ENCODE measurements around the gene ARL6.

Gene ARL6

DNA sequence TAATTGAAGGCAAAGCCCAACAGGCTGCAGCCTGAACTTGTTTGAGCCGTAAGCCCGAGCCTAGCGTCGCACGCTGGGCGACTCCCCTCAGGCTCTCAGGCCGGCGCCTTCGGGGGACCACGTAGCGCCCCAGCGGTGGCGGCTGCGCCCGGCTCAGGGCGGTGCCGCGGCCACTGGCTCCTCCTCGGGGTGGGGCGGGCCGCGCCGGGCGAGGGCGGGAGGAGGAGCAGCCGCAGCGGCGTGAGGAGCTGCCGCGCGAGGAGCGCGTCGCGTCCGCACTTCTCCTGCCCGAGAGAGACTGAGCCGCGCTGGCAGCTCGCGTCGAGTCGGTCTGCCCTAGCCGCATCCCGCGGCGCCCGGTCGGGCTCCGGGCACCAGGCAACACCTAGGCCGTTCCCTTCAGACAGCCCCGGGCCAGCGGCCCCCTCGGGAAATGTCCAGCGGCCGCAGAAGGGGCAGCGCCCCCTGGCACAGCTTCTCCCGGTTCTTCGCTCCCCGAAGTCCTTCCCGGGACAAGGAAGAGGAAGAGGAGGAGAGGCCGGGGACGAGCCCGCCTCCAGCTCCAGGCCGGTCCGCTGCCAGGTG is 57.3 kb downstream of the ARL6 start, which contains the start of gene CRYBG3:
TSS of gene CRYBG3 (plus strand) at position 238 of the 585 bp plus-strand sequence. CDS start at position 434, 196 bp downstream.
- DNase-seq (ENCODE audit: extremely low read depth, low read depth) = peak; percentile 28
- TF ChIP-seq, protein P1, sequence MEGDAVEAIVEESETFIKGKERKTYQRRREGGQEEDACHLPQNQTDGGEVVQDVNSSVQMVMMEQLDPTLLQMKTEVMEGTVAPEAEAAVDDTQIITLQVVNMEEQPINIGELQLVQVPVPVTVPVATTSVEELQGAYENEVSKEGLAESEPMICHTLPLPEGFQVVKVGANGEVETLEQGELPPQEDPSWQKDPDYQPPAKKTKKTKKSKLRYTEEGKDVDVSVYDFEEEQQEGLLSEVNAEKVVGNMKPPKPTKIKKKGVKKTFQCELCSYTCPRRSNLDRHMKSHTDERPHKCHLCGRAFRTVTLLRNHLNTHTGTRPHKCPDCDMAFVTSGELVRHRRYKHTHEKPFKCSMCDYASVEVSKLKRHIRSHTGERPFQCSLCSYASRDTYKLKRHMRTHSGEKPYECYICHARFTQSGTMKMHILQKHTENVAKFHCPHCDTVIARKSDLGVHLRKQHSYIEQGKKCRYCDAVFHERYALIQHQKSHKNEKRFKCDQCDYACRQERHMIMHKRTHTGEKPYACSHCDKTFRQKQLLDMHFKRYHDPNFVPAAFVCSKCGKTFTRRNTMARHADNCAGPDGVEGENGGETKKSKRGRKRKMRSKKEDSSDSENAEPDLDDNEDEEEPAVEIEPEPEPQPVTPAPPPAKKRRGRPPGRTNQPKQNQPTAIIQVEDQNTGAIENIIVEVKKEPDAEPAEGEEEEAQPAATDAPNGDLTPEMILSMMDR (IDR thresholded peaks at IDR 0.05; ENCODE audit: low read depth, low read length) = peak; percentile 50

DNA sequence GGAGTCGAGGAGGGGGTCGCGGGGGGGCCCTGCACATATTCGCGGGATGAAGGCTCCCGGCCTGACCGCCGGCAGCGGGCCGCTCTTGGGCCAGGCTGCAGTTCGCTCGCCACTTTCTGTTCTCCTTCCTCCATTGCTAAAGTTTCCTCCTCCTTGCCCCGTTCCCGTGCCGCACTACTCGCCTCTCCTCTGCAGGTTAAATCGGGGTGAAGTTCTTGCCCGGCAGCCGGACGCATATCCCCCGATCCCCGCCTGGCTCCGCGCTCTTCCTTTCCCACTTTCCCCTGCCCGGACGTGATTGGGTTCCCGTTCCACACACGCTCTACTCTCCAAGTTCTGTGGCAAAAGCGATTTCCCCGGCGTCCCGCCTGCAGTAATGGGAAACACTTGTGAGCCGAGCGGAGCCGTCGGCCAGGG is 57.8 kb downstream of the ARL6 start:
- DNase-seq (ENCODE audit: extremely low read depth, low read depth) = no peak
- TF ChIP-seq, protein P1 (IDR thresholded peaks at IDR 0.05; ENCODE audit: low read depth, low read length) = no peak

DNA sequence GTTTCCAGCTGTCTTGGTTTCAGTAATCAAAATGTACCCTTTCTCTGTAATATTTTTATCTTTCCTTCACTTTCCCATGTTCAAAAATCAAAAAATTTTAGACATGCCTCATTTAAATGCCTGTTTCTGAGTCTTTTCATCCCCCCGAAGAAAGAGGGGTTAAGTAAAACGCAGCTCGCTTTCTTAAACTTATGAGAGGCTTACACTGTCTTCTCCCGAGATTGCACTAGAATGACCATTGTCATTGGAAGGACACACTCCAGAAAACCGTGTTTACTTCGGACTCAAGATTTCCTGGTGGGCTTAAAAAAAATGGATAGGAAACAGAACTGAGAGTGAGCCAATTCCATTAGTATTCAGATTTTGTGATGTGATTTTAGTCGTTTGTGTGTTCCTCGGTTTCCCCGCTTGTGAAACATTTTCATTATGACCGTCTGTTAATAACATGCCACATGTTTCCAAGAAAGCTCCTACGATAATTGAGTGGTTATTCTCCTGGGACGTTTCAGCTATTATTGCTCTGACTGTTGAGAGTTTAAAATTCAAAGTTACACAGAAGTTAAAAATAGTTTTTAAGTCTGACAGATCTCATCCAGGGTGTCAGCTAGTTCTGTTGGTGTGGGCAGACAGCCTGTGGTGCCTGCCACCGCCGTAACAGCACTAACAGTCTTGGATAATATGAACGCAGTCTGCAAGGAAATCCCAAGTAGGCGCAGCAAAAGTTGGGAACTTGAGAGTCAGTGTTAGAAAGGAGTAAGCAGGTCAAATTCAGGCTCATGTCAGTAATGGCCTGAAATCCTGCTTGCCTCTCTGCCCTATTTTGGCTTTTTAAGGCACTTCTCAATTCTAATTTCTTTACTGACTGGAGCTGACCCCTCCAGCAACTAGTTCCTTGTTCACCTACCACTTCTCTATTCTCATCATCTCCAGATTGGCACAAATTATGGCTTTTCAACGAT is 58.8 kb downstream of the ARL6 start:
- no peak for DNase-seq (ENCODE audit: extremely low read depth, low read depth)
- TF ChIP-seq, protein P1 (IDR thresholded peaks at IDR 0.05; ENCODE audit: low read depth, low read length) = no peak

DNA sequence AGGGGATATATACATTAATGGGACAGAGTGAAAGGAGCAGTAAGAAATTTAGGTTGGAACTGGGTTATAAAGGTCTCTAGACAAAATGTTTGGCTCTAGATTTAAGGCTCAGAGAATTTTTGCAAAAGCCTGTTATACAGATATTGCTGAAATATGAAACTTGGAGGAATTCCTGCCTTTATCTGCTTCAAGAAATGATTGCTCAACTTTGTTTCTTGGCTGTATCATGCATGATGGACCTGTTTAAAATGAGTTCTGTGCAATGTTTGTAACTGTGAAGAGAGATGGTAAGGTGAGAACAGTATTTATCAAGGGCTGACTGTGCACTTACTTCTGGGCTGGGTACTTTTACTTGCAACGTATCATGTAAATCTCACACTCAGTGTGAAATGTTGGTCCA is 60.5 kb downstream of the ARL6 start:
- TF ChIP-seq, protein P1 (IDR thresholded peaks at IDR 0.05; ENCODE audit: low read depth, low read length) = no peak
- DNase-seq (ENCODE audit: extremely low read depth, low read depth) = no peak

DNA sequence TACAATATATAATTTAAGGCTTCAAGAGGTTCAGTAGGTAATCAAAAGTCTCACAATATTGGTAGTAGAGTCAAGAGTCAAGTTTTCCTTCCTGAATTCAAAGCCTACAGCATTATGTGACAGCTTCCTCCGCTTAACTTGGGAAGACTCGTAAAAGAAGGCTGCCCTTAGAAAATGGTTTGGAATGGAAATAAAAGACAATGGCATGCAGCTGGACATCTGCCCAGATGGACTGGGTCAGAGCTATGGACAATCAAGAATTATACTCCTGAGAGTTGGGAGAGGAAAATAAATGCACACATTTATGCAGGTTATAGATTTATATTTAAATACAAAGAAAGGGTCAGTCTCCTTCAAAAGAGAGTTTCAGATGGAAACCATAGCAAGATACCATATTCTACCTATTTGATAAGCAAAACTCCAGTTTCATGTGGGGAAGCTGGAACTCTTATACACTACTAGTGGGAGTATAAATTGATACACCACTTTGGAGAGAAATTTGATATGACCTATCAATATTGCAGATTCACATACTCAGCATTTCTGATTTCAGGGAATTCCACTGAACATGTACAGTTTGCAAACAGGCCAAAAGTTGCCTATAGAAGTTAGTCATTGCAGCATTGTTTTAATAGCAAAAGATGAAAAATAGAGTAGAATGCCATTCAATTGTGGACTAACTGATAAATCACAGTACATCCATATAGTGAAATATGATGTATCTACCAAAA is 63.3 kb downstream of the ARL6 start:
- DNase-seq (ENCODE audit: extremely low read depth, low read depth) = no peak
- TF ChIP-seq, protein P1 (IDR thresholded peaks at IDR 0.05; ENCODE audit: low read depth, low read length) = no peak

DNA sequence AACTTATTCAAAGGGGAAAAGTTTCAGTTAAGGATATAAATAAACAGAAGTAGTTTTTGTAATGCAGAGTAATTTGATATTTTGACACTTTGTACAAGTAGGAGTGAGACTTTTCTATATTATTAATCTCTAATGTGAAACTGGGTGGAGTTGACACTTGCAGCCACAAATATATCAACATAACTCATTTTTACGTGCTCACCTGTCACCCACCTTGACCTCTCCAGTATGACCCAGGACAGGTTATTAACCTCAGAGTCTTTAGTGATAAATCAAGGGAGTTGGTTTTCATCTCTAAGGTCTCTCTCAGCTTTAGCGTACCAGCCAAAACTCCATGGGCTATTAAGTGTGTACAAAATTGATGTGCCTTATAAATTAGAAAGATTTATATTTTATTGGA is 64.6 kb downstream of the ARL6 start:
- no peak for DNase-seq (ENCODE audit: extremely low read depth, low read depth)
- TF ChIP-seq, protein P1 (IDR thresholded peaks at IDR 0.05; ENCODE audit: low read depth, low read length) = no peak
